NCI-H460 (cell line): Measurements from ENCODE around the gene CDC42SE2. TPM values are rescaled to one million over a fixed set of nuclear protein-coding genes. Genes with fewer than 3 reads are reported as not detected.
"Not testable (repeated sequence)": the region's sequence is repeated elsewhere in the genome, so short reads cannot be mapped to it uniquely, and the experiment has no call there.

Experiments used
- DNase-seq: peaks from one replicate; pipeline ENCODE4 v3.0.0-alpha.2; 2016; ENCODE audit warnings: low read depth; ENCODE audit errors: extremely low read depth
- total RNA-seq: library from RNA; depleted of rRNA; stranded (reverse); fragments of >200 nt; shearing (Covaris generic); gene quantifications from 2 replicates; pipeline ENCODE4 v1.2.3, GENCODE V29; 2014

CDC42SE2 gene
- total RNA-seq, 1 experiment from 2014 or later, result 51.8 TPM

DNA sequence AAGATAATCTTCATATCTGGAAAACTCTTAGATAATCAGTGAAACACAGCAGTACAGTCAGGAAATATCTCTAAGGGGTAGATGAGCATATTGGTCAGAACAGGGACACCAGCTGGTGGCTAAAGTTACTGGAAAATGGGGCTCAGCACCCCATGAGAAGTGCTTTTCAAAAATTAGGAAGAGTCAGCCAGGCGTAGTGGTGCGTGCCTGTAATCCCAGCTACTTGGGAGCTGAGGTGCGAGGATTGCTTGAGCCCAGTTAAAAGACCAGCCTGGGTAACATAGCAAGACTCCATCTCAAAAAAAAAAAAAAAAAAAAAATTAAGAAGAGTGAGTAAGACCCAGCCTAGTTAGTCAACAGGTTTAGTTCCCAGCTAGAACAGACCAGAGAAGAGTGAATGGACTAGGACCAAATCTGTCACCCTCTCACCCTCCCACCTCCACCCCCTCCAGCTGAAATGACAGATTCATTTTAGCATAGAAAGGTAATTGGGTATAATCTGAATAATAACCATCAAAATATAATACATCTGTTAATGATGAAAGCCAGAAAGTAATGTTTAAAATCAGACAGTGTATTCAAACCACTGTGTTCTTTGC lies 120.9 kb downstream of the CDC42SE2 start:
- no peak for DNase-seq

- DNase-seq, result no peak
Observed at GRCh38 chr5:131386124-131386523, 122.3 kb downstream of the CDC42SE2 start.

DNA sequence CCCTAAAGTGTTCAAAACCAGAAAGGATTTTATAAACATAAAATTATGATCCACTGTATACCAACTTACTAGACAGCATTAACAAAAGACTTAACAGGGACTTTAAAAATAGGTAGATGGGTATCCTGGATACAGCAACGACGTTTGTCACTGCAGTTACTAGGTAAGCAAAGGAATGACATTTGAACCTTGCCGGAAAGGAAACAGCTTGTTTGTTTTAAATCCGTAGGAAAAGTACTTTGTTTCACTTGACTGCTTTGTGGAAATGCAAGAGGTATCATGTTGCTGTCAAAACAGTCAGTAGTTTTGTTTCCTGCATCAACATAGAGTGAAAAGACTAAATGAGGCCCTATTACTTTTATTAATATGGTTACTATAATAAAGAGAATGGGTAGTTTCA lies 122.9 kb downstream of the CDC42SE2 start:
- no peak for DNase-seq

- DNase-seq, result no peak
Observed at GRCh38 chr5:131387255-131387654, 123.4 kb downstream of the CDC42SE2 start.

- no peak for DNase-seq
Observed at GRCh38 chr5:131389096-131389868, 125.4 kb downstream of the CDC42SE2 start.

- no peak for DNase-seq
Observed at GRCh38 chr5:131389869-131390265, 126.0 kb downstream of the CDC42SE2 start.

DNA sequence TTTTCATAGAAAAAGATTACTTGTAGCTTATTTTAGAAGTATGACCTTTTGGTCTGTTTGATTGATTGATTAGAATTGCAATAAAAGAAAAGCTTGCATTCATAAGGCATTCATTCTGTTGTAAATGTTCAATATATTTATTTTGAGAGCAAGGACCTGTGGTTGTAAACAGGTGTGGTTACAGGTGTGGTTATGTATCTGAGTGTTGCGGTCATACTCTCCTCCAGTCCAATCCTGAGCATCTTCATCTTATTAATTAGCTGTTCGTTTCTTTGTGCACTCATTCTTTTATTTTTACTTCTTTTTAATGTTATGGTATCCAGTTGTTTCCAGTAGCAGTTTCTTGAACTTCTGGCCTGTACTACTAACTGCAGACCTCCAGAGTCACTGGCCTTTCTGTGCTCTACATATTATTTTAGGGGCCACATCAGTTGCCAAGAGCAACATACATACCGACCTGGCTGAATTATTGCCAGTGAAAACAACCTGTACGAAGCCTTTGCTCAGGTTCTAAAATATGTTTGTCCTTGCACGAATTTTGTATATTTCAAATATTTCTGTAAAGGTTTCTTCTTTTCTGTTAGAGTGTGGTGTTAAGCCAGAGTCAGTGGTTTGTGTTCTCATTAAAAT lies 128.7 kb downstream of the CDC42SE2 start:
- no peak for DNase-seq

DNA sequence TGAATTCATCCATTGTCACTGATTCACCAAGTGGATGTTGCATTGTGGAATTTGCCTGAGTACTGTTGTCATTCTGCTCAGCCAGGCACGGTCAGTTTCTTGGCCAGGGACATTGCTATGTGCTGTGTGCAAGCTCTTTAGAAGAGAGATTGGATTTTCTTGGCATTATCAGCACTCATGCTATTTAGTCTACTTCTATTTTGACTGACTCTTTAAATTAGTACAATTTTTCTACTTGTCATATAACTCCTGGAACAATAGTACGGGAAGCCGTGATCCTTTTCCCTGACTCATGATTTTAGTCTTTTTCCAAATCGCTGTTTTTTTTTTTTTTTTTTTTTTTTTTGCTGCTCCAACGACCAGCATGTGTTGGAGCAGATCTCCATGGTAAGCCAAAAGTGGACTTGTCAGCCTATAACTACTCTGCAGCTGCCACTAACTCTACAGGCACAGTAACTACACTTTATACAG lies 129.7 kb downstream of the CDC42SE2 start:
- no peak for DNase-seq

DNA sequence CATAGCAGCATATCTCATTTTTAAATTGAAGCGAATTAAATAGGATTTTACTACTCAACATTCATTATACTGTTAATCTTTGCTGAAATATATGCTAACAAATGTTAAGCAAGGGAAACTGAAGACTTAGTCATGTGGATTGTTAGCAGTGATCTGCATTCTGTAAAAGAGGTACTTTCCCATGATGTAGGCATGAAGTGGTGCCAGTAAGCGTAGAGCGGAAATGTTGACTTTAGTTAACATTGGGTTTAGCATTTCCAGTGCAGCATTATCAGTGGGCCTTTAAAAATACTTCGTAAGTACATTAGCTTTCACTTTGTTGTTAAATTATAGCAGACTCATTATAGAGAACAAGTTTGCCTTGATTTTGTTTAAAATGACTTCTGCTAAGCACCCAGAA lies 130.3 kb downstream of the CDC42SE2 start:
- no peak for DNase-seq

- DNase-seq, result no peak
Observed at GRCh38 chr5:131396015-131396414, 132.2 kb downstream of the CDC42SE2 start.

GRCh38 chr5:131396630-131397273 lies 132.9 kb downstream of the CDC42SE2 start:
- no peak for DNase-seq

DNA sequence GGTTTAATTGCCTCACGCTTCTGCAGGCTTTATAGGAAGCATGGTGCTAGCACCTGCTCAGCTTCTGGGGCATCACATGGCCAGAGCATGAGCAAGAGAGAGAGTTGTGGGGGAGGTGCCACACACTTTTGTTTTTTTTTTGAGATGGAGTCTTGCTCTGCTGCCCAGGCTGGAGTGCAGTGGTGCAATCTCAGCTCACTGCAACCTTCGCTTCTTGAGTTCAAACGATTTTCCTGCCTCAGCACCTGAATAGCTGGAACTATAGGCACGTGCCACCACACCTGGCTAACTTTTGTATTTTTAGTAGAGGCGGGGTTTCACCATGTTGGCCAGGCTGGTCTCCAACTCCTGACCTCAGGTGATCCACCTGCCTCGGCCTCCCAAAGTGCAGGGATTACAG lies 135.2 kb downstream of the CDC42SE2 start:
- DNase-seq, result not testable (repeated sequence)

DNA sequence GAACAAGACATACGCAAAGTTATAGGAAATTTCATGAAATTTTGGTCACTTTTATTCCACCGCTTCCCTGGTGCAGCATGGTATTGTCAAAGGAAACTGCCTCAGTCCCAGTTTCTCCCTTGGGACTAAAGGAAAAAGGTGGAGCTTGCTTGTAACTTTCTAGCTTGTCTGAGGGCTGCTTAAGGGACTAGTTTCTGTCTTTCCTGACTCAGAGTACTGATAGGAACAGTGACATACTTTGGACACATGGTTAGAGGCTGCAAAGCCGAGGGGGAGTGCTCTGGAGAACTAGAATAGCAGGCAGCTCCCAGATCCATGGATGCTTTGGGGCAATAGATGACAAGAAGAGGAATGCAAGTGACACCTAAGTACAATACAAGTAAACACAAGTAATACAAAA lies 136.7 kb downstream of the CDC42SE2 start:
- DNase-seq, result no peak

- no peak for DNase-seq
Observed at GRCh38 chr5:131405674-131406073, 141.8 kb downstream of the CDC42SE2 start.

DNA sequence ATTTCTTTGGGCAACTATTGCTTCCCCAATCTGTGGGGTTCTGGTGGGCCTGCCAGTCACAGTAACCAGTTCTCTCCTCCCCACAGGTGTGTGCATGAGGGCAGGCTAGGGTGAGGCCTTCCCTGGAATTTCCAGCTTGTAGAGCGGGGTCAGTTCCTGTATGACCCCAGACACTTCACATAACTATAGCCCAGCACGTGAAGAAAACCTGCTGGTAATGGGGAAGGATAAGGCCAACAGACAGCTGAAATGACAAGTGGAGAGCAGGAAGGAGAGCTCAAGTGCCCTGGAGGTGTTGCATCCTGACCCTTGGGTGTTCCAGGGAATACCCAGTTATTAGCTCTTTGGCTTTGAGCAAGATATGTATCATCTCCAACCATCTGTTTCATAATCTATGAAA lies 142.2 kb downstream of the CDC42SE2 start:
- DNase-seq, result no peak

DNA sequence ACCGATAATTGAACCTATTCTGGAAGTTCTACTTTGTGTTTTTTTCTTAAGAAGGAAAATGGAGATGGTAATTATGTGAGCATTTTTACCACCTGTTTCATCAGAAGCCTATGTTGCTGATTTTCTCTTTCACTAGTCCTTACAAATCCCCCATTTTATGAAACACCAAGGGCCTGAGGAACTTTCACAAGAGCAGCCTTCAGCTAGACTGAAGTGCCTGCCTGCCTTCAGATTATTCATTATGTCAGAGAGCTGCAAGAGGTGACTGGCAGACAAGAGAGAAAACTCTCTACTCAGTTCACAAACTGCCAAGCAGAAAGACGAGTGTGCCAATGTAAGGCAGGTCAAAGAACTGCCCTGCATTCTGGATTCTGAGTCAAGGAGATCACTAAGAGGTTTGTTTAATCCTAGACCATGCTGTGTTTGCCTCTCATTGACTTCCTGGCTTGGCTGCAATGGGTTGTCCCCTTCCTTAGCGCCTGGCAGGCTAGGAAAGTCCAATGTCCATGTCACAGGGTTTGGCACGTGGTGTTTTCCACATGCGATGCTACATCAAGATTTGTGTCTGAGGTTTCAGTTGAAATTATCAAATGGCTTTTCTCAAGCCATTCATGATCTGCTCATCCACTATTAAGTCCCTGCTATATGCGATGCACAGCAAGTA lies 143.3 kb downstream of the CDC42SE2 start:
- no peak for DNase-seq

DNA sequence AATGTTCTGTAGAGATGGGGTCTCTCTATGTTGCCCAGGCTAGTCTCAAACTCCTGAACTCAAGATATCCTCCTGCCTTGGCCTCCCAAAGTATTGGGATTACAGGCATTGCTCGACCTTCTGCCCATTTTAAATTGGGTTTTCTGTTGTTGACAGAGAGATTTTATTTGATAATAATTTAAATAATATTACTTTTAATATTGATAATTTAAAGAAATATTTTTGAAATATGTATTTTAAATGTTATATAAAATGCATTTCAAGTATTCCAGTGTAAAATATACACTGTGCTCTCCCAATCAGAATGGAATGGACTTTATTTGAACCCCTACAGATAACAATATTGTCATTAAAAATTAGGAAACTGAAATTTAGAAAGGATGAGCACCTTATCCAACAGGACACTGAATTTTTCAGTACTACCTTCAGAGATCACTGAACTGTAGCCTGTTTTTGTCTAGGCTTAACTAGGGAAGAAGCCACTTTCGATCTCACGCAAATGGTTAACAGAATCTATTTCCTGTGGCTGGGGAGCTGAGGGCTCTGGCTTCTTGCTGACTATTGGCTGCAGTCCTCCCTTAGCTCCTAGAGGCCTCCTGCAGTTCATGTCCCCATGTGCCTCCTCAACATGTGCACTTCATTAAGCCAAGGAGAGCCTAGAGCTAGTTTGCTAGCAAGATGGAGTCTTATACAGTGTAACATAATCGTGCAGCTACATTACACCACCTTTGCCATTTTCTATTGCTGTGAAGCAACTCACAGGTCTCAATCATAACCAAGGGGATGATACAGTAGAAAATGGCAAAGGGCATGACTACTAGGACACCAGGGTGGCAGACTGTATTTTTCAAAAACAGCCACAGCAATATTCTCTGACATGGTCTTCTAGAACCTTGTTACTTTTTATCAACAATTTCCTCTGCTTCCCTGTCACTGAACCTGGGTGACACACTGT lies 150.0 kb downstream of the CDC42SE2 start:
- DNase-seq, result no peak

GRCh38 chr5:131416729-131417128 lies 152.9 kb downstream of the CDC42SE2 start:
- no peak for DNase-seq

DNA sequence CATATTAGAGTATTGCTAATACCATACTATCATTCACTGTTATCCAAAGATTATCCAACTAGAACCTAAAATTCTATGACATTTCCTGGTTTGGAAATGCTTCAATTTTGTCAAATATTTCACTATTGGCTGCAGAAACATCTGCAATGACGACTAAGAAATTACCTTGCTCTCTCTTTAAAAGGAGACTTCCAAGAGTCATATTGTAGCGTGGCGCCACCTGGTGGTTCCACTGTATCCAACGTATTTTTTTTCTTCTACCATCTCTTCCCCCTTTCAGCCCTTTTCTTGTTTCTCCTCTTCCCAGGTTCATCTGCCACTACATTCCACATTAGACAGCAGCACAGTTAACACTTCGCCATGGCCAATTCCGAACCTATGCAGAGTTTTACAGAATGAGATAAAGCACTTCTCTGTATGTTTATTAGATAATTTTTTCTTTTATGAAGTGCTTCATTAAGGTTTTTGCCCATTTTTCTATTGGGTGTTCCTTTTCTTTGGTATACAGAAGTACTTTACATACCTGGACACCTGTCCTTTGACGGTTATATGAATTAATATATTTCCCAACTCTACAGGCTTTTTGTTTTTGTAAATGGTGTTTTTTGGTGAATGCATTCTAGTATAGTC lies 153.5 kb downstream of the CDC42SE2 start:
- peak; percentile 69 for DNase-seq
